HepG2 (cell line): ENCODE data around the gene LRRC27. TPM values are rescaled to one million over a fixed set of nuclear protein-coding genes. Genes with fewer than 3 reads are reported as not detected.

ENCODE experiments used
- AHDC1 ChIP-seq: sonication (generic); formaldehyde crosslinking; IDR thresholded peaks from 2 replicates; pipeline ENCODE4 v1.5.1; 2020; ENCODE audit warnings: mild to moderate bottlenecking, missing genetic modification reagents, borderline replicate concordance
- MLXIP ChIP-seq: sonication (generic); formaldehyde crosslinking; IDR thresholded peaks from 2 replicates; pipeline ENCODE4 v1.9.0; 2021; ENCODE audit warnings: missing genetic modification reagents, borderline replicate concordance
- SP140L ChIP-seq: sonication (generic); formaldehyde crosslinking; IDR thresholded peaks from 2 replicates; pipeline ENCODE4 v1.4.0; 2020; ENCODE audit warnings: missing genetic modification reagents, borderline replicate concordance
- ZC3H13 ChIP-seq: sonication (generic); formaldehyde crosslinking; IDR thresholded peaks from 2 replicates; pipeline ENCODE4 v1.8.1; 2023; ENCODE audit warnings: mild to moderate bottlenecking, missing genetic modification reagents, moderate library complexity
- ZNF292 ChIP-seq: sonication (generic); formaldehyde crosslinking; IDR thresholded peaks from 2 replicates; pipeline ENCODE4 v1.8.1; 2022; ENCODE audit warnings: mild to moderate bottlenecking, low read depth, missing genetic modification reagents, borderline replicate concordance
- ZNF530 ChIP-seq: sonication (generic); formaldehyde crosslinking; IDR thresholded peaks from 2 replicates; pipeline ENCODE4 v1.5.0; 2020; ENCODE audit warnings: low read depth, mild to moderate bottlenecking, missing genetic modification reagents
- ZNF644 ChIP-seq: IDR thresholded peaks from 2 replicates; pipeline ENCODE4 v1.6.1; 2016; ENCODE audit warnings: low read depth
- polyA plus RNA-seq, 8 experiments: library from polyadenylated mRNA; depleted of rRNA in 3 of 8; stranded (reverse) in 7 of 8; unstranded in 1 of 8; fragments of >200 nt; fragmentation: Illumina TruSeq in 4 of 8; extraction: Trizol in 4 of 8; gene quantifications; 2 replicates each; pipeline versions ENCODE4 v1.2.1 to v1.2.3, GENCODE V29; 2011 to 2016; ENCODE audit warnings: low read depth in 4 of 8, missing spikeins in 1 of 8, mixed read lengths in 1 of 8; ENCODE audit not compliant: insufficient read depth in 1 of 8
- total RNA-seq, 5 experiments: library from RNA; depleted of rRNA; stranded (reverse); fragments of >200 nt; fragmentation: Illumina TruSeq; extraction: Trizol; gene quantifications; 2 replicates each; pipeline ENCODE4 v1.2.3, GENCODE V29; 2016; ENCODE audit warnings: low read depth in 1 of 5

The LRRC27 gene
- total and polyA plus RNA-seq, 2 of the 13 experiments (the other 11 are each of a cell fraction or from before 2014, with no cell fraction given): 4.2 to 4.6 TPM

GRCh38 chr10:132319853-132320653 is 11.9 kb upstream of the LRRC27 start (continued):
- no peak for TF ChIP-seq AHDC1
- TF ChIP-seq MLXIP (CRISPR knock-in tag): no peak
- no peak for TF ChIP-seq ZC3H13 (CRISPR knock-in tag)
- no peak for TF ChIP-seq SP140L (CRISPR knock-in tag)
- peak; percentile 44; the same call in 1 of the 2 replicates for TF ChIP-seq ZNF644 (CRISPR knock-in tag)
- no peak for TF ChIP-seq ZNF530
- TF ChIP-seq ZNF292: peak; percentile 33; the same call in 1 of the 2 replicates
